Suppressor macrophage (primary cell): ENCODE data around the gene IRGQ.
"Not testable (repeated sequence)": the region's sequence is repeated elsewhere in the genome, so short reads cannot be mapped to it uniquely, and the experiment has no call there.

Source experiments
- DNase-seq, 4 experiments: peaks; one replicate each; pipeline ENCODE4 v3.0.0-alpha.2; 2020 to 2022

IRGQ gene

DNA sequence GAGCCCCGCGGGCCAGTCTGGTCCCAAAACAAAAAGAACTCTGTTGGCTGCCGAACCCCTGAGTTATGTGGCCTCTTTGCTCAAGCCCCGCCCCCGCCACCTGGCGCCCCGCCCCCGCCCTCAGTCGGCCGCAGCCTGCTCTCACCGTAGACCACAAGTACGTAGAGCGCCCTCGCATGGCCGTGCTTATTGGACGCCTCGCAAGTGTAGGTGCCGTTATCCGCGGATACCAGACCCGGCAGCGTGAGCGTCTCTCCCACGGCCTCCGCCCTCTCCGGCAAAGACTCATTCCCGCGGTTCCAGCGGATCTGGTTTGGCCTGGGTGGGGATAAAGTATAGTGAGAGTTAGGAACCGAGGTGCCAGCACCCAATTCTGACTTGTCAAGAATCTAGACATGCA, 29.0 kb upstream of the IRGQ start:
- peak; percentile 50 to 81 (median 60) for DNase-seq

DNA sequence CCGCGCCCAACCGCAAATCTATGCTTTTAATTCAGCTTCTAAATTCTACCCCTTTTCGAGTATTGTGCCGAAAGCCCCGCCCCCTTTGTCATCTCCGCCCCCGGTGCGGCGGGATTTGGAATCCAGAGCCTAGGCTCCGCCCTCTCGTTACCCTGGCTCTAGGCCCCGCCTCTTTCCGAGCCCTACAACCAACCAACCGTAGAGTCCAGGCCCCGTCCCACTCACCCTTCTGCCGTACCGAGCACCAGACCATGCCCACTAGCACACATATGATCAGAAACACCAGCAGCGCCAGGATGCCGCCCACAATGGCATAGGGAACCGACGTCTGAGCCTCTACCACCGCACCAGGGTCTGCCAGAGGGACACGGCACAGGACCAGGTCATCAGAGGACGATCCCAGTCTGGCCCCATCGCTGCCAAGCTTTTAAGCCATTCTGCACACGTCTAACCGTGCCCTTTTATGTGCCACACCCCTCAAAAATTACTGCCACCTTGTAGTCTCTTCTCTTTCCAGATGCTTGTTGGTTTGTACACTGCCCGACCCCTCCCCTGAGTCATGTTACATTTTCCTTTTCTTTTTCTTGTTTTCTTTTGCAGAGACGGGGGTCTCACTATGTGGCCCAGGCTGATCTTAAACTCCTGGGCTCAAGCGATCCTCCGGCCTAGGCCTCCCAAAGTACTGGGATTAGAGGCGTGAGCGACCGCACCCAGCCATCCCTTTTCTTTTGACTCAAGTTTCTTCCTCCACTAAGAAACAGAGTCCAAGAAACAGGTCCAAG, 28.1 kb upstream of the IRGQ start:
- DNase-seq = no peak

DNA sequence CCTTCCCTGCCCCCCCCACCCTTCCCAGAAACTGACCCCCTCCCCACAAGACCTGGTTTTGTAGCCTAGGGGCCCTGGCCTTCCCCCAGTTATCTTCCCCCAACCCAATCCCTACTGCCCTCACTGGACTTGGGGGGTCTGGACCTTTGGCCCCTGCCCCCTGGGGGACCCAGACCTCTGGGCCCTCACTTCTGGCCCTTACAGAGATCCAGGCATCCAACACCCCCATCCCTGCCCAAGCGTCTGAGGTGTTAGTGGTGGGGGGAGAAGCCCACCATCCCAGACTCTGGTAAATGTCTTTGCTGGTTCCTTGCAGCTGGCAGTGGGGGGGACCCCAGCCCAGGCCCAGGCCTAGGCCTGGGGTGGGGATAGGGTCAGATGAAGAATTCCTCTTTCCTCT, 27.0 kb upstream of the IRGQ start:
- DNase-seq = no peak

GRCh38 chr19:43622070-43622469, 26.1 kb upstream of the IRGQ start:
- DNase-seq = no peak

GRCh38 chr19:43620061-43621001, 24.4 kb upstream of the IRGQ start:
- DNase-seq = no peak

DNA sequence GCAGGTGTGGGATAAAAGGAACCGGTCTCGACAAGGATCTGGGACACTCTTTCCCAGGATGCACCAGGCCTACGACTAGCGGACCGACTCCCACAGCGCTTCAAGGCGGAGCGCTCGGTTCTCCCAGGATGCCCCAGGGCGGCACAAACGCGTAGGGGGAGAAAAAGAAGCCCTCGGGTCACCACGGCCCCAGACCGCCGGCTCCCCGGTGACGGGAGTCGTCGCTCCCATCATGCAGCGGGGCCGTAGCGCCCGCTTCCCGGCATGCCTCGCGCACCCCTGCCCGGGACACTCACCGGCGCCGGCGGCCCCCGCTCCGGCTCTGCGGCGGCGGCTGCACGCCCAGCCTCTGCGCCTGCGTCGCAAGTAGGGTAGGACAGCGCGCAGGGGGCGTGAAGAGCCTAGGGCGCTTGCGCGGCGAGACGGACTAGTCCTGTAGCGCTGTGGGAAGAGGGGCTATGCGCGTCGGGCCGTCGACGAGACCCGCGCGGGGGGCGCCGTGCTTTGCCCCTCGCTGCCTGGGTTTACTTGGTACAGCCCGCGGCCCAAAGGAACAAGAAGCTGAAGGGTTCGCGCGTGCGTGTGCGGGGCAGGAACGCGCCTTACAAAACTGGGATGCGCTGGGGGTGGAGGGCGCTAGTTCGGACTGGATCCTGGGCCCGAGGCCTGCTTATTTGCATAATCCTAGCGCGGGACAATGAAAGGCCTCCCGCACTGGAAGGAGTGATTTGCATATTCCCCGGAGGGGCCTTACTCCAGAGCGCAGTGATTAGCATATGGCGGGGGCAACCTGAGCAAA, 23.5 kb upstream of the IRGQ start, which contains the start of gene ZNF428:
Gene ZNF428, minus strand, starts transcription at position 368 of the 799 bp plus-strand sequence. CDS start 5,325 bp downstream, outside the sequence.
- peak; percentile 87 to 96 (median 94) for DNase-seq

DNA sequence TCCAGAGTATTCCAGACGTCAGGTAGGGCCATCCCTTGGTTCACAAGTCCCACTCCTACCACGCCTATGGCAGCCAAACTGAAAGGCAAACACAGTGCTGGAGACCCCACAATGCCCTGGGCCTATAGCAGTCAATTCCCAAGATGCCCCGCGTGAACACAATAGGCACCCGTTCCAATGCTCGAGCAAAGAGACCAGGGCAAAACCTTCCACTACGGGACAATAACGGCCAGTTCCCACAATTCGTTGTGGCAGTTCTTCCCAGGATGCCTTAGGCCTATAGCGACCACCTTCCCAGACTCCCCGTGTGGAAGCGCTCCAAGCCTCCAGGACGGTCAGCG, 23.0 kb upstream of the IRGQ start:
- DNase-seq = peak in 1 of 4 experiments; percentile 50

DNA sequence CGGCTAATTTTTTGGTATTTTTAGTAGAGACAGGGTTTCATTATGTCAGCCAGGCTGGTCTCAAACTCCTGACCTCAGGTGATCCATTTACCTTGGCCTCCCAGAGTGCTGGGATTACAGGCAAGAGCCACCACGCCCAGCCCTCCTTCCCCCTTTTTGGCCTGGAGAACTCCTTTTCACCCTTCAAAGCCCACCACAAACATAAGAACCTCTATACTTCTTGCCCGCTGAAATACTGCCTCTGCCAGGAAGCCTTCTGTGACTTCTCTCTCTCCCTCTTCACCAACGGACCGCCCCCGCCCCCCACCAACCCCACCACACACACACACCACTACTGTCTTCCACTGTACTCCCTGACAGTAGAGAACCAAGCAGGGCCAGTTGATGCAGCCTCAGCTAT, 21.0 kb upstream of the IRGQ start:
- DNase-seq = no peak

GRCh38 chr19:43616306-43616705, 20.4 kb upstream of the IRGQ start:
- DNase-seq = no peak

DNA sequence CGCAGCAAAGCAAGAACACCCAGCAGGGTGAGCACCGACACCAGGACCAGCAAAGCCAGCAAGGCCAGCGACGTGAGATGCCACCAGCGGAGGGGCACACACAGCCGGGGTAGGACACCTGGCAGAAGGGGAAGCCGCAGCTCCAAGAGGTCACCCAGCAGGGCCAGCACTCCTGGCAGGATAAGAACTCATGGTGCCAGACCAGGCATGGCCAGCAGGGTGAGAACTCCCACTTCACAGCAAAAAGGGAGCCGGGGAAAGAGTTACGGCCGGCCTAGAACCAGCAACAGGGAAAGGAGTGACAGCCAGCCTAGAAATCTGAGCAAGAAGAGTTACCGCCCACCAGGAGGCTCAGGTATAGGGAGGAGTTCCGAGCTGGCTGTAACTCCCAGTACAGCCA, 16.4 kb upstream of the IRGQ start:
- DNase-seq = no peak

GRCh38 chr19:43611788-43612187, 15.9 kb upstream of the IRGQ start, which contains the start of gene SRRM5:
TSS of gene SRRM5 (plus strand) at chr19:43612088. CDS start at chr19:43612122, 34 bp downstream.
- no peak for DNase-seq

DNA sequence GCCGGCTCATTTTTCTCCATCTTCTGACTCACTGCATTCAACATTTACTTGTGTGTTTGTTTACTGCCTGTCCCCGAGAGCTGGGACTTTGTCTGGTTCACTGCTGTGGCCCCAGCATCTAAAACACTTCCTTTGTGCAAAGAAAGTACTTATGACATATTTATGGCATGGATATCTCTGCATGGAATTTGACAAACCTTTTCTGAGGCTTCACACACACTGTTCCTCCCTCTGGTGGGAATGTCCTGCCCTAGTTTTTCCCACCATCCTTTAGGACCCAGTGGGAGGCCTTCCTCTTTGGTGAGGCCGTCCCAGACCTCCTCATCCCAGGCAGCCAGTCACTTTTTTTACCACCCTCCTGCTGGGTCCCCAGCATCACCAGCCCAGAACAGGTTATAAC, 14.6 kb upstream of the IRGQ start:
- no peak for DNase-seq

GRCh38 chr19:43609872-43610271, 13.9 kb upstream of the IRGQ start:
- DNase-seq = no peak

- no peak for DNase-seq
These were observed 11.6 kb upstream of the IRGQ start for GRCh38 chr19:43607238-43608205.

DNA sequence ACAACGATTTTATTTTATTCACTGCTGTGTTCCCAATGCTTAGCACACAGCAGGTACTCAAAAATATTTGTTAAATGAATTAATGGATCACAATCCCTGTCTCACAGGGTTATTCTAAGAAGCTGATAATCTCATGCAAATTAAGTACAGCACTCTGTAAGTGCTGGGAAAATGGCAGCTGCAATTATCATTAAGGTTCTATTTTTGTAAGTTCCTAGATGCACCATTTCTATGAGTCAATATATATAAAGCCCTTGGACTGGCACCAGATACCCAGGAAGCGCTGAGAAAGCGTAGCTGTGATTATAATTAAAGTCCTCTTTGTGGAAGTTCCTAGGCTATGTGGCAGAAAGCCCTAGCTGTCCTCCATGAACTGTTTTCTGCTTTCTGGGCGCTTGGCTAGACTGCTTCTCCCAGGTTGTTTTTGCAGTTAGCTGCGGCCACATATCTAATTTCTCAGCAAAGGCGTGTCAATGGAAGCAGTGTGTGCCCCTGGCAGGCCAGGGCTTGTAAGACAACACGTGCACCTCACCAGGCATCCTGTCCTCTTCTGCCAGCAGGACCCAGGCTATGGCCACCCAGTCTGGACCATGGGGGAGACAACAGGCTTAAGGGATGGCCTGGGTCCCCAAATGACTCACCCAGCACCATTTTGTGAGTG, 10.8 kb upstream of the IRGQ start:
- no peak for DNase-seq

GRCh38 chr19:43605875-43606568, 10.1 kb upstream of the IRGQ start:
- DNase-seq = no peak

- not testable (repeated sequence) for DNase-seq
These were observed 4.4 kb upstream of the IRGQ start for GRCh38 chr19:43600326-43600725.

- no peak for DNase-seq
These were observed 3.8 kb upstream of the IRGQ start for GRCh38 chr19:43599635-43600295.

DNA sequence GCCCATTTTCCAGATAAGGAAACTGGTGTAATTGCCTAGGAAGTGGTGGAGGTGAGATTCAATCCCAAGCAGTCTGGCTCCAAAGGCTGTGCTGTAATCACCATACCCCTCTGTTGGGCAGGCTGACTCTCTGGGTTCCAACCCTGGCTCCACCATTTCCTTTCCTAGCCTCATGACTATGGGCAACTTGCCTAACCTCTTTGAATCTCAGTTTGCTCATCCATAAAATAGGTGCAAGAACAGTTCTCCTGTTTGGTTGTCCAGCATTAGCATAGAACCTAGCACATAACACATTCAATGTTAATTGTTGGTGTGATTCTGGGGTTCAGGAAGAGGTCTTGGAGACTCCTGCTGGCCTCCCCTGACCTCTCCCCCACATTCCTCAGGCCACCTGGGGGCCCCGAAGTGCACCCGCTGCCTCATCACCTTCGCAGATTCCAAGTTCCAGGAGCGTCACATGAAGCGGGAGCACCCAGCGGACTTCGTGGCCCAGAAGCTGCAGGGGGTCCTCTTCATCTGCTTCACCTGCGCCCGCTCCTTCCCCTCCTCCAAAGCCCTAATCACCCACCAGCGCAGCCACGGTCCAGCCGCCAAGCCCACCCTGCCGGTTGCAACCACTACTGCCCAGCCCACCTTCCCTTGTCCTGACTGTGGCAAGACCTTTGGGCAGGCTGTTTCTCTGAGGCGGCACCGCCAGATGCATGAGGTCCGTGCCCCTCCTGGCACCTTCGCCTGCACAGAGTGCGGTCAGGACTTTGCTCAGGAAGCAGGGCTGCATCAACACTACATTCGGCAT, 2.7 kb upstream of the IRGQ start:
- no peak for DNase-seq
